OCI-LY7 (cell line): ENCODE measurements around the gene ADAMTSL3. TPM values are rescaled to one million over a fixed set of nuclear protein-coding genes. Genes with fewer than 3 reads are reported as not detected.
"Not testable (repeated sequence)": the region's sequence is repeated elsewhere in the genome, so short reads cannot be mapped to it uniquely, and the experiment has no call there.

Source experiments
- BruUV-seq: library from RNA; stranded (reverse); fragments of 400-500 nt; replicated peaks from 2 replicates; lab custom pipeline; 2021; lab: Mats Ljungman, UMichigan
- CTCF ChIA-PET: fragments of 300-600 bp; sonication (Branson Sonifier 250); formaldehyde crosslinking; loops from one replicate; lab custom pipeline; 2022; ENCODE audit warnings: antibody characterized with exemption; ENCODE audit not compliant: unreplicated experiment; lab: Charles Lee
- POLR2A ChIA-PET: fragments of 300-600 bp; sonication (Branson Sonifier 250); formaldehyde crosslinking; loops from one replicate; lab custom pipeline; 2022; ENCODE audit warnings: antibody characterized with exemption; lab: Charles Lee
- DNase-seq: peaks from one replicate; pipeline ENCODE4 v3.0.0-alpha.2; 2015; ENCODE audit warnings: low spot score
- H2AFZ ChIP-seq: fragments of 200-600 bp; sonication (generic), shearing (Covaris generic); 2 replicates; pipeline ENCODE4 v1.6.1; 2014; ENCODE audit warnings: mild to moderate bottlenecking, antibody characterized with exemption, low read length, moderate library complexity
- H3K27ac ChIP-seq: fragments of 200-600 bp; sonication (generic); 2 replicates; pipeline ENCODE4 v1.5.1; 2014; ENCODE audit warnings: mixed run types, low read depth, mild to moderate bottlenecking, moderate library complexity, low read length, inconsistent platforms; ENCODE audit not compliant: poor library complexity, severe bottlenecking
- H3K36me3 ChIP-seq: fragments of 200-600 bp; sonication (generic); 2 replicates; pipeline ENCODE4 v1.6.1; 2014; ENCODE audit warnings: mild to moderate bottlenecking, antibody characterized with exemption, low read length, moderate library complexity, mixed read lengths; ENCODE audit not compliant: insufficient read depth
- H3K4me1 ChIP-seq: fragments of 200-600 bp; sonication (generic); 2 replicates; pipeline ENCODE4 v1.5.1; 2014; ENCODE audit warnings: mild to moderate bottlenecking, low read length; ENCODE audit not compliant: insufficient read depth, poor library complexity, severe bottlenecking
- H3K4me2 ChIP-seq: fragments of 200-600 bp; sonication (generic); 2 replicates; pipeline ENCODE4 v1.6.1; 2014; ENCODE audit warnings: mild to moderate bottlenecking, low read length
- H3K4me3 ChIP-seq: fragments of 200-600 bp; sonication (generic); 2 replicates; pipeline ENCODE4 v1.5.1; 2014; ENCODE audit warnings: mild to moderate bottlenecking, low read depth, low read length; ENCODE audit not compliant: poor library complexity, severe bottlenecking
- H3K79me2 ChIP-seq: fragments of 200-600 bp; sonication (generic); 2 replicates; pipeline ENCODE4 v1.6.1; 2016; ENCODE audit warnings: low read depth, mild to moderate bottlenecking, low read length, moderate library complexity, mixed read lengths; ENCODE audit not compliant: insufficient read depth
- H3K9me2 ChIP-seq: fragments of 200-600 bp; sonication (generic); 2 replicates; pipeline ENCODE4 v1.6.1; 2016; ENCODE audit warnings: mild to moderate bottlenecking, low read length, mixed read lengths; ENCODE audit not compliant: insufficient read depth
- H3K9me3 ChIP-seq: fragments of 200-600 bp; sonication (generic); 2 replicates; pipeline ENCODE4 v1.6.1; 2014; ENCODE audit warnings: mild to moderate bottlenecking, mixed run types, low read length, mixed read lengths
- H4K20me1 ChIP-seq: fragments of 200-600 bp; sonication (generic); 2 replicates; pipeline ENCODE4 v1.6.1; 2014; ENCODE audit warnings: mild to moderate bottlenecking, antibody characterized with exemption, low read length, moderate library complexity, mixed read lengths; ENCODE audit not compliant: insufficient read depth
- CTCF ChIP-seq: fragments of 200-600 bp; sonication (generic); conservative IDR thresholded peaks from 2 replicates; pipeline ENCODE4 v1.5.1; 2014; ENCODE audit warnings: mild to moderate bottlenecking, antibody characterized with exemption, low read length, moderate library complexity, mixed read lengths
- EZH2phosphoT487 ChIP-seq: fragments of 200-600 bp; sonication (generic); IDR thresholded peaks from 2 replicates; pipeline ENCODE4 v1.6.1; 2018; ENCODE audit warnings: low read depth, borderline replicate concordance, mild to moderate bottlenecking, mixed run types, antibody characterized with exemption, low read length, moderate library complexity, mixed read lengths
- intact Hi-C: fragments of 100-400 bp; cut with micrococcal nuclease; formaldehyde crosslinking; loops from one replicate; pipeline ENCODE4 v1.10.0; 2022; ENCODE audit not compliant: unreplicated experiment
- total RNA-seq, 2 experiments: library from RNA; depleted of rRNA in 1 of 2; stranded (reverse); fragments of >200 nt in 1 of 2; shearing (Covaris generic) in 1 of 2; gene quantifications; 2 replicates each; pipeline ENCODE4 v1.2.3, GENCODE V29; 2014 to 2022

The ADAMTSL3 gene
- total RNA-seq, 2 experiments from 2014 or later, result not detected

- TF ChIP-seq CTCF (no peak), EZH2phosphoT487 (no peak)
- Histone ChIP-seq H3K9me3 (no peaks in the 10 kb centered on the region), H3K36me3 (no peaks in the 10 kb centered on the region), H3K4me3 (no peak overlapping the region), H3K9me2 (no peaks in the 10 kb centered on the region), H2AFZ (no peak overlapping the region), H4K20me1 (no peaks in the 10 kb centered on the region), H3K4me1 (no peaks in the 10 kb centered on the region), H3K27ac (no peak overlapping the region), H3K79me2 (no peaks in the 10 kb centered on the region), H3K4me2 (no peak overlapping the region)
- ChIA-PET CTCF (no interaction called here), POLR2A (no interaction called here)
- DNase-seq, result no peak
- BruUV-seq, result no TSS peak
- intact Hi-C loops, result no loop called here
Observed at GRCh38 chr15:83959477-83959876, 305.6 kb downstream of the ADAMTSL3 start.

- no peaks in the 10 kb centered on the region for H3K36me3 ChIP-seq
- no peaks in the 10 kb centered on the region for H4K20me1 ChIP-seq
- ChIA-PET POLR2A (no interaction called here), CTCF (no interaction called here)
- no peak for DNase-seq
- H3K4me2 ChIP-seq, result no peak overlapping the region
- intact Hi-C loops, result no loop called here
- no peak overlapping the region for H3K4me3 ChIP-seq
- H3K27ac ChIP-seq, result no peak overlapping the region
- no peaks in the 10 kb centered on the region for H3K4me1 ChIP-seq
- no peak overlapping the region for H2AFZ ChIP-seq
- no peaks in the 10 kb centered on the region for H3K9me2 ChIP-seq
- BruUV-seq, result no TSS peak
- H3K9me3 ChIP-seq, result no peaks in the 10 kb centered on the region
- no peaks in the 10 kb centered on the region for H3K79me2 ChIP-seq
- TF ChIP-seq CTCF (no peak), EZH2phosphoT487 (no peak)
Observed at GRCh38 chr15:83960192-83960829, 306.4 kb downstream of the ADAMTSL3 start.

GRCh38 chr15:83961311-83961710 lies 307.4 kb downstream of the ADAMTSL3 start:
- TF ChIP-seq CTCF (no peak), EZH2phosphoT487 (no peak)
- no peaks in the 10 kb centered on the region for H4K20me1 ChIP-seq
- POLR2A ChIA-PET, result no interaction called here
- no peak overlapping the region for H3K4me3 ChIP-seq
- no peak overlapping the region for H2AFZ ChIP-seq
- DNase-seq, result no peak
- no peaks in the 10 kb centered on the region for H3K36me3 ChIP-seq
- intact Hi-C loops, result no loop called here
- no peaks in the 10 kb centered on the region for H3K9me2 ChIP-seq
- no peaks in the 10 kb centered on the region for H3K9me3 ChIP-seq
- no peak overlapping the region for H3K27ac ChIP-seq
- H3K79me2 ChIP-seq, result no peaks in the 10 kb centered on the region
- CTCF ChIA-PET, result no interaction called here
- BruUV-seq, result no TSS peak
- H3K4me2 ChIP-seq, result no peak overlapping the region
- no peaks in the 10 kb centered on the region for H3K4me1 ChIP-seq

- H3K4me1 ChIP-seq, H3K9me2 ChIP-seq, H3K36me3 ChIP-seq, H3K27ac ChIP-seq, H3K4me3 ChIP-seq, BruUV-seq, H2AFZ ChIP-seq, H4K20me1 ChIP-seq, intact Hi-C loops, CTCF ChIA-PET, DNase-seq, H3K9me3 ChIP-seq, H3K79me2 ChIP-seq, H3K4me2 ChIP-seq: not testable (repeated sequence)
- POLR2A ChIA-PET, result interaction anchor here (0.6 kb wide), 1 partner anchor 553 kb away, joined by 3 read pairs; no protein-coding TSS in a partner anchor
Observed at GRCh38 chr15:83964967-83965366, 311.0 kb downstream of the ADAMTSL3 start.
